ENCODE measurements around the gene TLE3. TPM values are rescaled to one million over a fixed set of nuclear protein-coding genes. Genes with fewer than 3 reads are reported as not detected.

The TLE3 gene
- total RNA-seq, 2 donors from 2014 or later: 157 to 246 TPM

- Histone ChIP-seq H3K36me3 (no peaks in the 10 kb centered on the region), H3K4me3 (no peak overlapping the region), H3K27me3 (replicated peaks; ENCODE audit: insufficient read depth) (no peaks in the 10 kb centered on the region), H3K9me3 (no peaks in the 10 kb centered on the region), H3K27ac (no peak overlapping the region), H3K4me1 (replicated peaks) (no peaks in the 10 kb centered on the region)
- WGBS: 63% methylated on average over 2 of the region's 2 CpGs
- TF ChIP-seq POLR2AphosphoS5 (IDR thresholded peaks at IDR 0.05) (no peak), POLR2A (IDR thresholded peaks at IDR 0.05) (no peak)
- DNase-seq (ENCODE audit: low spot score): no peak
- intact Hi-C loops (cut with DNase I): no loop called here
These were observed 99.9 kb downstream of the TLE3 start for GRCh38 chr15:69997813-69998212.

MicroRNAs within 50 kb of the gene (microRNA counts, 767-probe panel; counts per million panel counts)
- 0 to 431 counts per million in 2 donors for microRNA hsa-miR-629-5p

Small RNA genes within 50 kb of the gene (microRNA-seq; reads per million reads assigned to microRNA genes)
- gene MIR629: 172 reads per million, percentile 77 among the genes with 10 or more reads in this experiment

Small RNA genes within 50 kb of the gene (small RNA-seq; reads per million reads assigned to genes)
- 7.6 to 18.7 reads per million in 2 donors for gene MIR629

All from prostate gland (tissue), 2 donors.